CD14-positive monocyte (primary cell): ENCODE data around the gene RFX2. TPM values are rescaled to one million over a fixed set of nuclear protein-coding genes. Genes with fewer than 3 reads are reported as not detected.

Source experiments
- DNase-seq, 3 donors: peaks; one replicate each; pipeline ENCODE4 v3.0.0-alpha.2; 2011 to 2022
- H2AFZ ChIP-seq: 2 replicates; pipeline ENCODE4 v1.6.0; 2012; ENCODE audit warnings: mild to moderate bottlenecking, low read depth, low read length, inconsistent platforms; ENCODE audit not compliant: insufficient read depth, poor library complexity, severe bottlenecking
- H3K27ac ChIP-seq, 2 donors: 1 replicate in 1 of 2; 2 replicates in 1 of 2; pipeline ENCODE4 v1.5.1; 2012 to 2013; ENCODE audit warnings: low read length in 2 of 2, control low read depth in 1 of 2, inconsistent platforms in 1 of 2, low read depth in 1 of 2, mild to moderate bottlenecking in 1 of 2
- H3K27me3 ChIP-seq, 2 donors: one replicate each; pipeline versions ENCODE4 v1.6.0 to v1.6.1; 2011 to 2013; ENCODE audit warnings: low read length in 2 of 2; ENCODE audit not compliant: control insufficient read depth in 2 of 2, insufficient read depth in 2 of 2
- H3K36me3 ChIP-seq, 2 donors: replicated peaks in 1 of 2; 1 replicate in 1 of 2; 2 replicates in 1 of 2; pipeline versions ENCODE4 v1.5.1 to v1.6.1; 2012 to 2013; ENCODE audit warnings: low read length in 2 of 2, control low read depth in 1 of 2, inconsistent platforms in 1 of 2, mild to moderate bottlenecking in 1 of 2; ENCODE audit not compliant: insufficient read depth in 2 of 2, control insufficient read depth in 1 of 2
- H3K4me1 ChIP-seq, 2 donors: 1 replicate in 1 of 2; 2 replicates in 1 of 2; pipeline versions ENCODE4 v1.5.1 to v1.6.1; 2012 to 2013; ENCODE audit warnings: low read length in 2 of 2, control low read depth in 1 of 2, inconsistent platforms in 1 of 2, mild to moderate bottlenecking in 1 of 2, moderate library complexity in 1 of 2; ENCODE audit not compliant: insufficient read depth in 2 of 2, control insufficient read depth in 1 of 2
- H3K4me2 ChIP-seq: replicated peaks from 2 replicates; pipeline ENCODE3; 2012; ENCODE audit warnings: low read length, moderate library complexity, mild to moderate bottlenecking; ENCODE audit not compliant: poor library complexity, severe bottlenecking; ENCODE audit errors: extremely low read depth
- H3K4me3 ChIP-seq, 3 experiments: fragments of 200-600 bp in 1 of 3; sonication (generic) in 1 of 3; replicated peaks in 1 of 3; 1 replicate in 2 of 3; 2 replicates in 1 of 3; pipeline ENCODE4 v1.5.1; 2011 to 2013; ENCODE audit warnings: low read length in 3 of 3, mild to moderate bottlenecking in 3 of 3, control low read depth in 2 of 3, low read depth in 2 of 3, inconsistent platforms in 1 of 3, moderate library complexity in 1 of 3
- H3K79me2 ChIP-seq: 2 replicates; pipeline ENCODE4 v1.6.0; 2012; ENCODE audit warnings: mild to moderate bottlenecking, control low read depth, inconsistent platforms, low read length, moderate library complexity; ENCODE audit not compliant: insufficient read depth
- H3K9ac ChIP-seq: 2 replicates; pipeline ENCODE4 v1.6.0; 2017; ENCODE audit warnings: low read length, mild to moderate bottlenecking; ENCODE audit not compliant: insufficient read depth, poor library complexity, severe bottlenecking
- H3K9me3 ChIP-seq, 2 donors: replicated peaks in 1 of 2; 1 replicate in 1 of 2; 2 replicates in 1 of 2; pipeline versions ENCODE4 v1.5.1 to v1.6.1; 2012 to 2013; ENCODE audit warnings: low read length in 2 of 2, control low read depth in 1 of 2; ENCODE audit not compliant: control insufficient read depth in 1 of 2, insufficient read depth in 1 of 2
- H4K20me1 ChIP-seq: 2 replicates; pipeline ENCODE4 v1.6.0; 2012; ENCODE audit warnings: mild to moderate bottlenecking, low read length, control low read depth, moderate library complexity; ENCODE audit not compliant: insufficient read depth
- H3K27ac Mint-ChIP-seq, 7 donors: one replicate each; pipeline ENCODE4 v1.8.0; 2020; ENCODE audit warnings: mild to moderate bottlenecking in 7 of 7, mixed read lengths in 7 of 7, moderate library complexity in 6 of 7, inconsistent platforms in 2 of 7
- H3K27me3 Mint-ChIP-seq, 3 donors: one replicate each; pipeline ENCODE4 v1.8.0; 2021 to 2022; ENCODE audit warnings: low read depth in 3 of 3, mild to moderate bottlenecking in 3 of 3, mixed read lengths in 3 of 3, moderate library complexity in 3 of 3, inconsistent platforms in 1 of 3
- H3K36me3 Mint-ChIP-seq, 2 donors: one replicate each; pipeline ENCODE4 v1.8.0; 2020; ENCODE audit warnings: mixed read lengths in 2 of 2, inconsistent platforms in 1 of 2, mild to moderate bottlenecking in 1 of 2
- H3K4me1 Mint-ChIP-seq: one replicate; pipeline ENCODE4 v1.8.0; 2020; ENCODE audit warnings: mild to moderate bottlenecking, mixed read lengths
- H3K4me3 Mint-ChIP-seq, 2 donors: one replicate each; pipeline ENCODE4 v1.8.0; 2020; ENCODE audit warnings: mild to moderate bottlenecking in 2 of 2, mixed read lengths in 2 of 2, moderate library complexity in 1 of 2
- H3K9me3 Mint-ChIP-seq, 7 donors: one replicate each; pipeline ENCODE4 v1.8.0; 2020 to 2022; ENCODE audit warnings: mixed read lengths in 7 of 7, mild to moderate bottlenecking in 6 of 7, moderate library complexity in 6 of 7, inconsistent platforms in 2 of 7
- WGBS: methylation state at CpG from one replicate; pipeline ENCODE4 v1.1.5; 2013; ENCODE audit warnings: missing lambda C conversion rate; ENCODE audit not compliant: insufficient coverage; 5-methylcytosine and 5-hydroxymethylcytosine counted together
- intact Hi-C, 2 donors: fragments of 100-400 bp; cut with micrococcal nuclease; formaldehyde crosslinking; loops; one replicate each; pipeline versions ENCODE4 v1.15.0 to v1.15.1; 2023
- polyA plus RNA-seq, 3 donors: library from polyadenylated mRNA; depleted of rRNA in 1 of 3; unstranded in 2 of 3; stranded (reverse) in 1 of 3; fragments of 300-500 nt in 2 of 3; fragments of >200 nt in 1 of 3; fragmentation: Illumina TruSeq in 2 of 3; gene quantifications; 1 replicate in 2 of 3; 2 replicates in 1 of 3; pipeline ENCODE4 v1.2.3, GENCODE V29; 2012 to 2021
- TF ChIP-seq, protein P1 (sequence below): fragments of 200-600 bp; IDR thresholded peaks from one replicate; pipeline ENCODE4 v1.8.0; 2022; ENCODE audit warnings: antibody characterized with exemption, mild to moderate bottlenecking

Gene RFX2
- polyA plus RNA-seq, 3 donors = 5.7 to 12.9 (median 8.7) TPM

DNA sequence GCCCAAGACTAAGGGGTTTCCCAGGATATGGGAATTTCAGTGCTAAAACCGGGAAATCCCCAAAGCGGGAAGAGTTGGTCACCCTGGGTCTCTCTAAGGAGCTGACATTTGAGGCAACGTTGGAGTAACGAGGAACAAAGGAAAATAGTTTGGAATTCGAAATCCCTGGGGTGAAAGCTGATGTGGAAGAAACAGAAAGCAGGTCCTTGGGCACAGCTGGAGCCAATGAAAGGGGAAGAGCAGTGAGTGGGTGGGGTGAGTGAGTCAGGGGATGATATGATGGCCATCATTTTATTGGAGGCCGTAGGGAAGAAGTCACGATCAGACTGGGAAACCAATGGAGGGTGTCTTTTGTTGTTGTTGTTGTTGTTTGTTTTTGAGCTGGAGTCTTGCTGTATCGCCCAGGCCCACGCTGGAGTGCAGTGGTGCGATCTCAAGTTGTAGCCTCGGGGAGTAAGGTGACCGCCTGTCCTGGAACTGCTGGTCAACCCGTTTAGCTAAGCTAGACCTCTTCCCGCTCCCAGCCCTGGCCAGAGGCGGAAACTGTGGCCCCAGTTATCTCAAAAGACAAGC, 3.4 kb upstream of the RFX2 start:
- Mint-ChIP-seq H3K4me3 (no peak overlapping the region), H3K4me1 (peaks cover 24% of the 10 kb centered on the region), H3K36me3 (peaks cover 2 to 5% of the 10 kb centered on the region in 2 donors), H3K27me3 (peaks cover 11 to 14% (median 13%) of the 10 kb centered on the region in 3 donors), H3K9me3 (peaks cover under 1 to 13% (median 2%) of the 10 kb centered on the region in 7 donors), H3K27ac (no peak overlapping the region)
- intact Hi-C loops = no loop called here
- H3K4me1 ChIP-seq = peaks cover 19% of the 10 kb centered on the region in 2 donors
- H2AFZ ChIP-seq = no peak overlapping the region
- 88% methylated on average over 15 of the region's 15 CpGs for WGBS
- H3K4me2 ChIP-seq = no peak overlapping the region
- H3K27ac ChIP-seq = no peak overlapping the region
- no peaks in the 10 kb centered on the region for H3K36me3 ChIP-seq
- peaks cover 0 to 11% of the 10 kb centered on the region in 2 donors for H3K27me3 ChIP-seq
- H3K4me3 ChIP-seq = no peak overlapping the region
- DNase-seq = peak in 1 of 3 donors; percentile 54
- H3K9ac ChIP-seq = no peak overlapping the region
- H4K20me1 ChIP-seq = no peaks in the 10 kb centered on the region
- TF ChIP-seq, protein P1, sequence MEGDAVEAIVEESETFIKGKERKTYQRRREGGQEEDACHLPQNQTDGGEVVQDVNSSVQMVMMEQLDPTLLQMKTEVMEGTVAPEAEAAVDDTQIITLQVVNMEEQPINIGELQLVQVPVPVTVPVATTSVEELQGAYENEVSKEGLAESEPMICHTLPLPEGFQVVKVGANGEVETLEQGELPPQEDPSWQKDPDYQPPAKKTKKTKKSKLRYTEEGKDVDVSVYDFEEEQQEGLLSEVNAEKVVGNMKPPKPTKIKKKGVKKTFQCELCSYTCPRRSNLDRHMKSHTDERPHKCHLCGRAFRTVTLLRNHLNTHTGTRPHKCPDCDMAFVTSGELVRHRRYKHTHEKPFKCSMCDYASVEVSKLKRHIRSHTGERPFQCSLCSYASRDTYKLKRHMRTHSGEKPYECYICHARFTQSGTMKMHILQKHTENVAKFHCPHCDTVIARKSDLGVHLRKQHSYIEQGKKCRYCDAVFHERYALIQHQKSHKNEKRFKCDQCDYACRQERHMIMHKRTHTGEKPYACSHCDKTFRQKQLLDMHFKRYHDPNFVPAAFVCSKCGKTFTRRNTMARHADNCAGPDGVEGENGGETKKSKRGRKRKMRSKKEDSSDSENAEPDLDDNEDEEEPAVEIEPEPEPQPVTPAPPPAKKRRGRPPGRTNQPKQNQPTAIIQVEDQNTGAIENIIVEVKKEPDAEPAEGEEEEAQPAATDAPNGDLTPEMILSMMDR = no peak
- peaks cover 0 to 4% of the 10 kb centered on the region in 2 donors for H3K9me3 ChIP-seq
- H3K79me2 ChIP-seq = peaks cover 5% of the 10 kb centered on the region

DNA sequence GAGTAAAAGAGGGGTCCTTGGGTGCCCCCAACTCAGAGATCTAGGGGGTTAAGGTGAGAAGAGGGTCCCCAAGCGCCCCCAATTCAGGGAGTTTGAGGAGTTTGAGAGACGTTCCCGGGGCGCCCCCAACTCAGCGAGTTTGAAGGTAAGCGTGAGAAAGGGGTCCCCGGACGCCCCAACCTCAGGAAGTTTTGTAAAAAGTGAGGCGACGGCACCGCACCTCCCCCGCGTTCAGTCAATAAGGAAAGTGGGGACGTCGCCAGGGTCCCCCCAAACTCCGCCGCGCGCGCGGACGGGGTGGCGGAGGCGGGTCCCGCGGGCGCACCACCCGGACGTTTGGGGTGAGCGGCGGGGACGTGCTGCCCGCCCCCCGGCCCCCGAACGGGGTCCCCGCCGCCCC, 353 bp downstream of the RFX2 start:
- H3K79me2 ChIP-seq = peaks cover 10% of the 10 kb centered on the region
- H3K36me3 ChIP-seq = no peaks in the 10 kb centered on the region
- H3K4me1 ChIP-seq = peaks cover 29 to 34% of the 10 kb centered on the region in 2 donors
- no peaks in the 10 kb centered on the region for H3K9me3 ChIP-seq
- H3K4me3 ChIP-seq = peak overlapping the region; percentile 36 to 85 (median 58)
- H3K27ac Mint-ChIP-seq = peak overlapping the region; percentile 18 to 96 (median 93)
- WGBS = 0% methylated on average over 38 of the region's 38 CpGs
- peak overlapping the region in 1 of 2 donors; percentile 29 for H3K27ac ChIP-seq
- H3K9me3 Mint-ChIP-seq = peaks cover 0 to 11% (median 3%) of the 10 kb centered on the region in 7 donors
- H3K36me3 Mint-ChIP-seq = peaks cover 15 to 23% of the 10 kb centered on the region in 2 donors
- H3K27me3 Mint-ChIP-seq = peaks cover 16 to 20% (median 18%) of the 10 kb centered on the region in 3 donors
- TF ChIP-seq, protein P1 = no peak
- H4K20me1 ChIP-seq = peaks cover 9% of the 10 kb centered on the region
- H3K4me2 ChIP-seq = peak overlapping the region; percentile 86
- no peak overlapping the region for H2AFZ ChIP-seq
- DNase-seq = no peak
- H3K9ac ChIP-seq = peak overlapping the region; percentile 71
- H3K4me3 Mint-ChIP-seq = peak overlapping the region; percentile 95 to 98
- intact Hi-C loops = loop anchor here (5.0 kb wide), 2 partner anchors 38 to 43 kb away; no protein-coding TSS in a partner anchor
- peaks cover 0 to 17% of the 10 kb centered on the region in 2 donors for H3K27me3 ChIP-seq
- H3K4me1 Mint-ChIP-seq = peaks cover 38% of the 10 kb centered on the region
